ENCODE results near the gene KRT80. TPM values are rescaled to one million over a fixed set of nuclear protein-coding genes. Genes with fewer than 3 reads are reported as not detected.

The KRT80 gene
- total RNA-seq, 4 donors from 2014 or later = 78.6 to 293 (median 185) TPM

GRCh38 chr12:52197371-52198231 is 5.8 kb upstream of the KRT80 start:
- Histone ChIP-seq H3K4me1 (peaks cover 58% of the 10 kb centered on the region), H3K27me3 (no peaks in the 10 kb centered on the region), H3K36me3 (no peaks in the 10 kb centered on the region), H3K4me3 (no peak overlapping the region), H3K9me3 (no peaks in the 10 kb centered on the region), H3K27ac (peak overlapping the region; percentile 61)
- no peak for DNase-seq (ENCODE audit: low spot score in 2 of 2)
- TF ChIP-seq POLR2A (IDR thresholded peaks at IDR 0.05) (no peak), POLR2AphosphoS5 (IDR thresholded peaks at IDR 0.05) (peak in 2 of 3 donors; percentile 47 to 54)
- WGBS = 53% methylated on average over 11 of the region's 11 CpGs

GRCh38 chr12:52195065-52195730 is 3.4 kb upstream of the KRT80 start:
- Histone ChIP-seq H3K27me3 (no peaks in the 10 kb centered on the region), H3K36me3 (no peaks in the 10 kb centered on the region), H3K27ac (no peak overlapping the region), H3K4me3 (no peak overlapping the region), H3K9me3 (no peaks in the 10 kb centered on the region), H3K4me1 (peaks cover 70% of the 10 kb centered on the region)
- no peak for DNase-seq (ENCODE audit: low spot score in 2 of 2)
- TF ChIP-seq POLR2AphosphoS5 (IDR thresholded peaks at IDR 0.05) = no peak
- TF ChIP-seq CTCF (IDR thresholded peaks at IDR 0.05) = no peak
- TF ChIP-seq EP300 (IDR thresholded peaks at IDR 0.05) = no peak
- TF ChIP-seq POLR2A (IDR thresholded peaks at IDR 0.05) = no peak
- WGBS = 82% methylated on average over 8 of the region's 8 CpGs

- Histone ChIP-seq H3K9me3 (no peaks in the 10 kb centered on the region), H3K27ac (no peak overlapping the region), H3K27me3 (no peaks in the 10 kb centered on the region), H3K4me1 (peaks cover 59% of the 10 kb centered on the region), H3K4me3 (no peak overlapping the region), H3K36me3 (no peaks in the 10 kb centered on the region)
- TF ChIP-seq CTCF (IDR thresholded peaks at IDR 0.05) (no peak), POLR2AphosphoS5 (IDR thresholded peaks at IDR 0.05) (no peak), EP300 (IDR thresholded peaks at IDR 0.05) (no peak), POLR2A (IDR thresholded peaks at IDR 0.05) (no peak)
- no peak for DNase-seq (ENCODE audit: low spot score in 2 of 2)
- WGBS = 61% methylated on average over 6 of the region's 6 CpGs
These were observed 2.2 kb upstream of the KRT80 start for GRCh38 chr12:52193991-52194390.

GRCh38 chr12:52193532-52193931 is 1.7 kb upstream of the KRT80 start:
- H3K27ac ChIP-seq = no peak overlapping the region
- 76% methylated on average over 4 of the region's 6 CpGs for WGBS

More at GRCh38 chr12:52193532-52193931, 1.7 kb upstream of the KRT80 start:
- H3K9me3 ChIP-seq = no peaks in the 10 kb centered on the region
- no peaks in the 10 kb centered on the region for H3K27me3 ChIP-seq
- no peak for DNase-seq (ENCODE audit: low spot score in 2 of 2)
- TF ChIP-seq POLR2A (IDR thresholded peaks at IDR 0.05) (no peak), POLR2AphosphoS5 (IDR thresholded peaks at IDR 0.05) (no peak), CTCF (IDR thresholded peaks at IDR 0.05) (no peak), EP300 (IDR thresholded peaks at IDR 0.05) (no peak)
- no peaks in the 10 kb centered on the region for H3K36me3 ChIP-seq
- peaks cover 54% of the 10 kb centered on the region for H3K4me1 ChIP-seq
- no peak overlapping the region for H3K4me3 ChIP-seq

Data from suprapubic skin (tissue), 4 donors.